ENCODE measurements around the gene HLA-DMB.

HLA-DMB gene

DNA sequence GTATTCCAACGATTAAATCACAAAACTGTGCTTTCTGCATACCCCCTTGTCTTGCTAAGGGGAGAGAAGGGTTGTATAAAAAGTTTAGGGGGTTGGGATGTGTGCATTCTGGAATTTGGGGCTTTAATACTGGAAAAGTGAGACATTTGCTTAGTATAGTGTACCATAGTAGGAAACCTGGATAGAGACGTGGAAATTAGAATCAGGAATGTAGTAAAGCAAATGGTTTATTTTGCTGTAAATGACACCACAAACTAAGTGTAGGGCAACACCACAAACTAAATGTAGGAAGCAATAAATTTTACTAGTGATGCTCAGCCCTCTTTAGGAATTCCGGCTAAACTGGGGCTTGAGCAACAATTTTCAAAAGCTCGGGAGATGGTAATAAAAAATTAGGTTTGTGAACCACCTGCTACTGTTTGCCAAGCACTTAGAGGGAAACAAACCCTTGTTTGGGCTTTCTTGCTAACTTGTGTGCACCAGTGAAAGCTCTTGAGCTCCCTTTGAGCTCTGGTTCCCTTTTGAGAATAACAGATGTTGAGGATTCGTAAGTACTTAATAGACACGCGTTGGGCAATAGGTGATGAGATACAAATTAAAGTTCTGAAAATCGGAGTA lies 41.4 kb upstream of the HLA-DMB start:
- Histone ChIP-seq H3K4me3 (ENCODE audit: low read length) (no peak overlapping the region), H3K36me3 (ENCODE audit: control insufficient read depth, low read length) (peaks cover 62% of the 10 kb centered on the region), H3K27me3 (ENCODE audit: control insufficient read depth, low read length) (no peaks in the 10 kb centered on the region), H3K27ac (ENCODE audit: low read depth, low read length) (peak overlapping the region; percentile 44; the same call in 1 of the 2 replicates), H3K79me2 (ENCODE audit: control insufficient read depth, low read length) (peaks cover 16% of the 10 kb centered on the region), H4K20me1 (ENCODE audit: control insufficient read depth, insufficient read depth, low read depth, low read length) (peaks cover 20% of the 10 kb centered on the region), H3K4me2 (ENCODE audit: low read length) (no peak overlapping the region), H3K4me1 (ENCODE audit: control insufficient read depth, low read length) (peaks cover 41% of the 10 kb centered on the region), H3K9me2 (replicated peaks; ENCODE audit: control insufficient read depth, low read length) (no peaks in the 10 kb centered on the region), H3K9me3 (ENCODE audit: control insufficient read depth, insufficient read depth, low read length) (no peaks in the 10 kb centered on the region), H3F3A (ENCODE audit: control insufficient read depth, insufficient read depth) (peaks cover 75% of the 10 kb centered on the region)
- TF ChIP-seq EZH2phosphoT487 (IDR thresholded peaks at IDR 0.05; ENCODE audit: borderline replicate concordance, low read length), result no peak
- TF ChIP-seq, protein P1, sequence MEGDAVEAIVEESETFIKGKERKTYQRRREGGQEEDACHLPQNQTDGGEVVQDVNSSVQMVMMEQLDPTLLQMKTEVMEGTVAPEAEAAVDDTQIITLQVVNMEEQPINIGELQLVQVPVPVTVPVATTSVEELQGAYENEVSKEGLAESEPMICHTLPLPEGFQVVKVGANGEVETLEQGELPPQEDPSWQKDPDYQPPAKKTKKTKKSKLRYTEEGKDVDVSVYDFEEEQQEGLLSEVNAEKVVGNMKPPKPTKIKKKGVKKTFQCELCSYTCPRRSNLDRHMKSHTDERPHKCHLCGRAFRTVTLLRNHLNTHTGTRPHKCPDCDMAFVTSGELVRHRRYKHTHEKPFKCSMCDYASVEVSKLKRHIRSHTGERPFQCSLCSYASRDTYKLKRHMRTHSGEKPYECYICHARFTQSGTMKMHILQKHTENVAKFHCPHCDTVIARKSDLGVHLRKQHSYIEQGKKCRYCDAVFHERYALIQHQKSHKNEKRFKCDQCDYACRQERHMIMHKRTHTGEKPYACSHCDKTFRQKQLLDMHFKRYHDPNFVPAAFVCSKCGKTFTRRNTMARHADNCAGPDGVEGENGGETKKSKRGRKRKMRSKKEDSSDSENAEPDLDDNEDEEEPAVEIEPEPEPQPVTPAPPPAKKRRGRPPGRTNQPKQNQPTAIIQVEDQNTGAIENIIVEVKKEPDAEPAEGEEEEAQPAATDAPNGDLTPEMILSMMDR (IDR thresholded peaks at IDR 0.05; ENCODE audit: low read depth, low read length, poor library complexity, severe bottlenecking), result no peak

GRCh38 chr6:32980488-32981038 lies 39.7 kb upstream of the HLA-DMB start:
- H3K36me3 ChIP-seq (ENCODE audit: control insufficient read depth, low read length), result peaks cover 78% of the 10 kb centered on the region
- H3K4me1 ChIP-seq (ENCODE audit: control insufficient read depth, low read length), result peaks cover 56% of the 10 kb centered on the region
- H3K79me2 ChIP-seq (ENCODE audit: control insufficient read depth, low read length), result peaks cover 32% of the 10 kb centered on the region

GRCh38 chr6:32979720-32980487 lies 39.1 kb upstream of the HLA-DMB start:
- TF ChIP-seq, protein P1 (IDR thresholded peaks at IDR 0.05; ENCODE audit: low read depth, low read length, poor library complexity, severe bottlenecking), result no peak
- no peak for TF ChIP-seq EZH2phosphoT487 (IDR thresholded peaks at IDR 0.05; ENCODE audit: borderline replicate concordance, low read length)
- H3K79me2 ChIP-seq (ENCODE audit: control insufficient read depth, low read length), result peaks cover 39% of the 10 kb centered on the region

More at GRCh38 chr6:32980488-32981038, 39.7 kb upstream of the HLA-DMB start:
- no peak for TF ChIP-seq EZH2phosphoT487 (IDR thresholded peaks at IDR 0.05; ENCODE audit: borderline replicate concordance, low read length)
- TF ChIP-seq, protein P1 (IDR thresholded peaks at IDR 0.05; ENCODE audit: low read depth, low read length, poor library complexity, severe bottlenecking), result no peak
- H3K27ac ChIP-seq (ENCODE audit: low read depth, low read length), result no peak overlapping the region
- H3F3A ChIP-seq (ENCODE audit: control insufficient read depth, insufficient read depth), result peaks cover 91% of the 10 kb centered on the region
- no peak overlapping the region for H3K4me3 ChIP-seq (ENCODE audit: low read length)
- no peaks in the 10 kb centered on the region for H3K9me2 ChIP-seq (replicated peaks; ENCODE audit: control insufficient read depth, low read length)
- no peaks in the 10 kb centered on the region for H3K9me3 ChIP-seq (ENCODE audit: control insufficient read depth, insufficient read depth, low read length)
- peaks cover 35% of the 10 kb centered on the region for H4K20me1 ChIP-seq (ENCODE audit: control insufficient read depth, insufficient read depth, low read depth, low read length)
- H3K4me2 ChIP-seq (ENCODE audit: low read length), result no peak overlapping the region; the same call in 1 of the 2 replicates
- H3K27me3 ChIP-seq (ENCODE audit: control insufficient read depth, low read length), result no peaks in the 10 kb centered on the region

More at GRCh38 chr6:32979720-32980487, 39.1 kb upstream of the HLA-DMB start:
- peaks cover 63% of the 10 kb centered on the region for H3K4me1 ChIP-seq (ENCODE audit: control insufficient read depth, low read length)
- peaks cover 42% of the 10 kb centered on the region for H4K20me1 ChIP-seq (ENCODE audit: control insufficient read depth, insufficient read depth, low read depth, low read length)
- no peaks in the 10 kb centered on the region for H3K9me2 ChIP-seq (replicated peaks; ENCODE audit: control insufficient read depth, low read length)
- H3K36me3 ChIP-seq (ENCODE audit: control insufficient read depth, low read length), result peaks cover 85% of the 10 kb centered on the region
- peaks cover 97% of the 10 kb centered on the region for H3F3A ChIP-seq (ENCODE audit: control insufficient read depth, insufficient read depth)
- no peaks in the 10 kb centered on the region for H3K27me3 ChIP-seq (ENCODE audit: control insufficient read depth, low read length)
- no peaks in the 10 kb centered on the region for H3K9me3 ChIP-seq (ENCODE audit: control insufficient read depth, insufficient read depth, low read length)
- H3K4me2 ChIP-seq (ENCODE audit: low read length), result no peak overlapping the region
- H3K4me3 ChIP-seq (ENCODE audit: low read length), result no peak overlapping the region
- H3K27ac ChIP-seq (ENCODE audit: low read depth, low read length), result no peak overlapping the region

All from DOHH2 (cell line).